Measurements from ENCODE around the gene CRPPA.
"Not testable (repeated sequence)": the region's sequence is repeated elsewhere in the genome, so short reads cannot be mapped to it uniquely, and the experiment has no call there.

The CRPPA gene

DNA sequence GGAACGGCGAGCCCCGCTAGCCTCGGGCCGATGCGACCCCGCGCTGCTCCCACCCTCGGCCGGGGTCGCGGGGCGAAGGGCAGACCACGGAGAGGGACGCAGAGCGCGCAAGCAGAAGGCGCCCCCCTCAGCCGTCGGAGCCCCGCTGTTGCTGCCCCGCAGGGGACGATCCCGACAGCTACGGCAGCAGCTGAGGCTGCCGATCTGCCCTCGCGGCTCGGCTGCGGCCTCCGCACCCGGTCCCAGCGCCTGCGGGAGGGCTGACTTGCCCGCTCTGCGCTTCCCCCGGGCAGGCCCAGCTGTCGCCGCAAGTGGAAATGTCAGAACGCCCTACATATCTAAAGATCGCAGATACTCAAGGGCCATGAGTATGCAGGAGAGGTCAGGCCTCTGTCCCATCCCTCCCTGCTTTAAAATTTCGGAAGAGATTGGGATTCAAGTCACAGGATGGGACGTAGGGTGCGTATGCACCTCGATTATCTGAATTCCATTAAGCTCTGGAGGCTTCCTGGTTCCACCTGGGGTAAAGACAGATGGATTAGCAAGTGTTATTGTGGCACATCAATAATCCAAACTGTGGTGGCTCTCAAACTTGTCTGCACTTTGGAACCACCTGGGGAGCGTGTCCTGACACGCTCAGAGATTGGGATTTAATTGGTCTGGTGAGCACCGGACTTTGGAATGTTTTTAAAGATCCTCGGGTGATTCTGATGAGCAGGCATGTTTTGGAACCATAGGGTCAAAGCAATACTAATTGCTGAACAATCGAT lies at the start of gene CRPPA:
Gene CRPPA, minus strand, starts transcription at position 206 of the 770 bp plus-strand sequence. CDS start 216 bp downstream, outside the sequence.
- in situ Hi-C loops (cut with MboI; ENCODE audit: low sequenced_read_pairs), result no loop called here

DNA sequence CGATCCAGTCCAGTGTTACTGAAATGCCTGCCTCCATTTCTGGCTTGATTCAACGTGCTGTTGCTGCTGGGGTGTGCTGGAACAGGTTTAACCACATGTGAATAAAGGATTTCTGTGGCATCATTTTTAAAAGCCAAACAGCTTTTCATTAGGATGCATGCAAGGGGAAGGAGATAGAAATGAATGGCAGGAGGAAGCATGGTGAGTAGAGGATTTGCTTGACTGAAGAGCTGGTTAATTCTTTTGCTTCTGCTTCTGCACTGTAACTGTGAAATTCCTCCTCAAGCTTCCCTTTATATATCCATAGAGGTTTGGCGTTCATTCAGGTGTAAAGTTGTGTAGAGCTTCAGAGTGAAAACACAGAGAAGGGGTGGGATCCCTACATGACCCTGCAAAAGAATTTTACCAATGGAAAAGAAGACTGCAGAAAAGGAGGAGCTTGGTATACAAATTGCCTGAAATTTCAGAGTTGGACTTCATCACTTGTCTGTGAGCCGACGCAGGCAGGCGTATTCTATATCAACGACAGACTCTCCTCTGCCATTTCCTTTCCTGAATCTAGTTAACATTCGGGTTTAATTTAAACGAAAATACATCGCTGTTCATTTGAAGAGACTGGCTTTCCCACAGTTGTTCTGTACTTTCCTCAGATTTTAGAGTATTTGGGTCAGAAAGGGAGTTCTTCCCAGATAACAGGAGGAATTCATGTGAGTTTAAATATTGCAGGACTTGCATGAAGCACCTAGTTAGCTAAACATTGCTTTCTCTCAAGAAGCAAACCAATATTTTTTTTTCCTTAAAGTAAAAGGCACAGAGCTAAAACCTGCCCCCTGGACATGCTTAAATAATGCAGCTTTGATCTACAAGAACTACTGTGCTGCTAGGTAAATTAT lies 44.4 kb upstream of the CRPPA start, which contains the start of gene SOSTDC1:
Gene SOSTDC1, minus strand, starts transcription at position 270 of the 893 bp plus-strand sequence. Its CDS starts 70 bp downstream, at position 200.
- in situ Hi-C loops (cut with MboI; ENCODE audit: low sequenced_read_pairs), result no loop called here

DNA sequence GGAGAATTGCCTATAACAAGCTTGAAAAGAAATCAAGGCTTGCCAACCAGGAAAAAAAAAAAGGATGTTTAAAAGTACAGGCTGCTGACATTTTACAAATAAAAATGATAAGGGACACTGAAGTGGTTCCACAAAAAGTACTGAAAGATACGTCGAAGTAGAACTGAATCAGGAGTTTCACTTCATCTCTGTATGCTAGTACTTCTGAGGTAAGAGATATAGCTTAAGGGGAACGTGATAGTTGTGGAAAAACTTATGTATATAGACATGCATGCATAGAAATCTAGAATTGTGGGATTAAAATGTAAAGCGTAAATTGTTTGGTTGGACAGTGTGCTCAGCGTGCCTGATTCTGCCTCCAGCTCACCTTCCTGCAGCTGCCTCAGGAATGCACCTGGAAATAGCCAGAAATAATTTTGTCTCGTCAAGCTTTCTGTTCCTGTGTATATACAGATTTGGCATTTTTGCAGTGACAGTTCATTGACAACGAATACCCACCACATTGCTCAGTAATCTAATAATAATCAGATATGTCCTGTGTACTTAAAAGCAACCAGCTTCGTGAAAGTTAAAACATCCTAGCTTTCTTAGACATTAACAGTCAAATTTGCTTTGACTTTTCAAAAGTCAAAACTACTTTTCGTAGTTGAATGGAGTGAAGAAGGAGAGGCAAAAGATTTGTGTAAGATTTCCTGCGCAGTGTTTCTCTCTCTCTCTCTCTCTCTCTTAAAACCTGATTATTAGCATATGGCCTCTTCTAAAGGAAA lies 42.8 kb upstream of the CRPPA start:
- in situ Hi-C loops (cut with MboI; ENCODE audit: low sequenced_read_pairs), result no loop called here

DNA sequence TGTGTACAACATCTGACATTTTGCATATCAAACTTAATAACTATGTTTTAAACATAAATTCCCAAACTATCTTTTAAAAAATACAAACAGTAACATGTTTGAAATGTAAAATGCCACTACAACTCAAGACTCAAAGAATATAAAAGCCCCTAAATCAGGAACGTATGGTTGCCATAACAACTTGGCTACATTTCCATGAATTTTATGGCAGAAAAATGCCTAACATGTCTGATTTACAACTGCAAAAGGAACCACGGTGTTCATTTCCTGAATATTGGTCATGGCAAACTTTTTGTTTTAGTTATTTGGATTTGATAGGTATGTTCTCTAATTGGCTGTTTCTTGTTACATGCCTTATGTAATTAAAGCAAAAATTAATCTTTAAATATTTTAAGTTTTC lies 42.2 kb upstream of the CRPPA start:
- in situ Hi-C loops (cut with MboI; ENCODE audit: low sequenced_read_pairs), result no loop called here

DNA sequence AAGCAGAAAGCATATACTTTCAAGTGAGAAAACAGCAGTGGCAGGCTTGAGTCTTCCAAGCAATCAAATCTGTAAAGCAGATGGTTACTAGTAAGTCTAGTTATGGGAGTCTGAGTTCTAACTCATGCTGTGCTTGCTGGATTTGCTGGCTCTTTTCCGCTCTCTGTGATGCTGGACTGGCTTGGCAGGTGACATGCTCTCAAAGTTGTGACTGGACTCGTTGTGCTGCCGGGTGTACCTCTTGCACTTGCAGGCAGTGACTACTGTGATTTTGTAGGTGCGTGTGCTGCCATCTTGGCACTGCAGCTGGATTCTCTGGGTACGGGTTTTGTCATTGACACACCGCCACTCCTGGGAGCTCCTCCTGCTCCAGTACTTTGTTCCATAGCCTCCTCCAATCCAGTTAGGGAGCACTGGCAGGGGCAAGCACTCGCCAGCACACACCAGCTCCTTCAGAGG lies 41.1 kb upstream of the CRPPA start:
- in situ Hi-C loops (cut with MboI; ENCODE audit: low sequenced_read_pairs), result no loop called here

DNA sequence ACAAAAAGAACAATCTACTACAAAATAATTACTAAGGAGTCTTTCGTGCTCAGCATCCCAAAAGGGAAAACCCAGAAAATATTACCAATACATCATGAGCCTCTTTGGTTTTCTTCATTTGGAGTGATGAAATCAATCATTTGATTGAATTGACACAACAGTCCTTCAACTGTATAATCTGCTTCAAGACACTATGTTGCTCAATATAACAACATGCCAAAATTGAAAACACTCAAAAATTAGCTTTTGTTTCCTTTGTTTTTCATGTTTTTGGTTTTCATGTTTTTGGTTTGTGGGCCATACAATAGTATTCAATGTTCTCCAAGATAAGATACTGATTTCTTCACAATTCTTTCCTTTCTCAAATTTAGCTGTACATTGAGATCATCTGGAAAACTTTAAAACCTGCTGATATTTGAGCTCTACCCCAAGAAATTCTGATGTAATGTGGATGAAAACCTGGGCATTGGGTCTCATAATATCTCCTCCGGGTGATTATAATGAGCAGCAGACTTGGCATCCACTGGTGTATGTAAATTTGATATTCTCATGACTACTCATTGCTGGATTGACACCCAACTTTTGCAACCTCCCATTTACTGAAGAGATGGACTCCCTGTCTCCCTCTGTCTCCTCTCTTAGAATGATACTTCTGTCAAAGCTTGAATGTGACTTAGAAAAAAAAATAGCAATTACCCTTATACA lies 39.6 kb upstream of the CRPPA start:
- in situ Hi-C loops (cut with MboI; ENCODE audit: low sequenced_read_pairs), result no loop called here

DNA sequence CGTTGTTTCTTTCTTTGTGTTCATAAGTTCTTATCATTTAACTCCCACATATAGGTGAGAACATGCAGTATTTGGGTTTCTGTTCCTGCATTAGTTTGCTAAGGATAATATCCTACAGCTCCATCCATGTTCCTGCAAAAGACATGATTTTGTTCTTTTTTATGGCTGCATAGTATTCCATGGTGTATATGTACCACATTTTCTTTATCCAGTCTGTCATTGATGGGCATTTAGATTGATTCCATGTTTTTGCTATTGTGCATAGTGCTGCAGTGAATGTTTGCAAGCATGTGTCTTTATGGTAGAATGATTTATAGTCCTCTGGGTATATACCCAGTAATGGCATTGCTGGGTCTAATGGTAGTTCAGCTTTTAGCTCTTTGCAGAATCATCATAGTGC lies 35.0 kb upstream of the CRPPA start:
- in situ Hi-C loops (cut with MboI; ENCODE audit: low sequenced_read_pairs), result not testable (repeated sequence)

DNA sequence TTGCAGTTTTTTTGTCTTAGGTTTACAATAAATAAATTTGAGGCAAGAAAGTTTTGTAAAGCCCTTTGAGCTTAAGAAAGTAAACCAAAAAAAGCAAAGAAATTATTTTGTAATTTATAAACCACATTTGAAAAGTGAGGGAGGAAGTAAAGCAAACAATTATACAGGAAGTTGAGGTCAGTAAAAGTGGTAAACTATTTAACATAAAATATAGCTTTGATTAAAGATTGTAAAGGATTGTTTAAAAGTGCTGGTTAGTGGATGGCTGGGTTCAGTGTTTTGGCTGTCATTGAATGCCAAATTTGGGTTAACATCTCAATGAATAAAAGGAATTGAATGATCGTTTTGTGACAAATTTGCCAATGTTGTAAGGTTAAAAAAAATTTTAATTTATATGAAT lies 34.3 kb upstream of the CRPPA start:
- in situ Hi-C loops (cut with MboI; ENCODE audit: low sequenced_read_pairs), result no loop called here

DNA sequence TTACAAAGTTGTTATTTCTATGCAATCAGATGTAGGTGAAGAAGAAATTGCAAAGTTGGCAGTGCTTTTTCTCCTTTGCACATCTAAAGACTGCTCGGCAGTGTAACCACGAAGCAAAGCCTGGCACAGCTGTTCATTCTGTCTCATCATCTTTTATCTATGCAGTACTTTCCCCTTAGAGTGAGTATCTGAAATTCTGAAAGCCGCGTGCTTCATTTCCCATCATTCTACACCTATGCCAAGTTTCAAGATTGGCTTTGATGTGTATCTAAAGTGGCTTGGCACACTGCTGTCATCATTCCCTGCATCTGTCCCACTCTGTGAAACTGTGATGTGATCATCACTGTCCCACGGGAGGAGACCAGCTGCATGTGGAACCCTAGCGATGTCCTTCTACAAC lies 29.0 kb upstream of the CRPPA start:
- in situ Hi-C loops (cut with MboI; ENCODE audit: low sequenced_read_pairs), result no loop called here

DNA sequence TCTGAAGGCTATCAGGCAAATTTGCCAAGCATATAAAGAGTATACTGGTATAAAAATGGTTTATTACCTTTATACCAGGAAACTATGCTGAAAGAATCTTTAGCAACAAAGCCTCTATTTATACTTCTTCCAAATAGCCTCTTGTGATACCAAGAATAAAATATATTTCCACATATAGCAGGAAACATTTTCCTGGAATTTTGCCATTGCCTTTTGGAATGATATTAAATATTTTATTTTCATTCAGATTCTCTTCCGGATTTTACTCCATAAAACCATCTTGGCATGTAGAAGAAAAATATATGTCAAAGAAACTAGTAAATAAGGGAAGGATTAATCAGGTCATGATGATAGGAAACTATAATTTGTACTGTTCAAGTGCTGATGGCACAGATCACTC lies 26.5 kb upstream of the CRPPA start:
- in situ Hi-C loops (cut with MboI; ENCODE audit: low sequenced_read_pairs), result no loop called here

DNA sequence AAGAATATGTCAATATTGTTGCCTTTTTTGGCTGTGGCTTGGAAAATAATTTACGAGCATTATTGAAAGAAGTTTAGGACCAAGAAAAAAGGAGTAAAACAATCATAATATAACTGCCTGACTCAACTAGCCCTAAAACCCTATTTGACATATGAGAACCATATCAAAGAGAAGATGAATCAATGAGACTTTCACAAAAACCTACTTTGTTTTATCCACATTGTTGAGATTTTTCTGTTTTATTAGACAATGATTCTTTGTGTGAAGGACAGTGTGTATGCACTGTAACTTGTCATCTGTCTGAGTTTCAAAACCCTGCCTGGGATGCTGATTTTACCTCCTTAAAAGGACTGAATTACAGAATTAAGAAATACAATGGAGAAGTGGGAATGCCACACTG lies 25.2 kb upstream of the CRPPA start:
- in situ Hi-C loops (cut with MboI; ENCODE audit: low sequenced_read_pairs), result no loop called here

DNA sequence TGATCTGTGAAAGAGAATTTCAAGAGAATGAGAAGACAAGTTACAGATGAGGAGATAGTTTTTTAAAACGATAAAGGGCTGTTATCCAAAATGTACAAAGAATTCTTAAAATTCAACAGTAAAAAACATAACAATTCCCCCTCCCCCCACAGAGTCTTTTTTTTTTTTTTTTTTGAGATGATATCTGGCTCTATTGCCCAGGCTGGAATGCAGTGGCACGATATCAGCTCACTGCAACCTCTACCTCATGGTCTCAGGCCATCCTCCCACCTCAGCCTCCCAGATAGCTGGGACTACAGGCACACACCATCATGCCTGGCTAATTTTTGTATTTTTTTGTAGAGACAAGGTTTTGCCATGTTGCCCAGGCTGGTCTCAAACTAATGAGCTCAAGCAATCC lies 22.5 kb upstream of the CRPPA start:
- in situ Hi-C loops (cut with MboI; ENCODE audit: low sequenced_read_pairs), result not testable (repeated sequence)

DNA sequence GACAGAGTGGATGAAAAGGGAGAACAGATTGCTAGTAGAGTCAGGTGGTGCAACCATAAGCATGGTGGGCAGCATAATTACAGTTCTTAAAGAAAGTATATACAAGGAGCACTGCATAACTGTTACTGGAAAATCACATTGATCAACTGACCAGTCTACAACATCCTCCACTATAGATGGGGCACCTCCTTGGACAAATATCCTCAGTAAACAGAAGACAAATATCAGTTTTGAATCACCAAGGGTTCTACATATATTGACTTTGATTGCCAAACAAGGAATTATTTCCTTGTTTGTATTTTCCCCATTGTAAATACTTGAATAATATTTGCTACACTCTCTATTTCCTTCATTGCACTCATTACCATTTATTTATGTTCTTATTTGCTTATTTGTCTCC lies 17.6 kb upstream of the CRPPA start:
- in situ Hi-C loops (cut with MboI; ENCODE audit: low sequenced_read_pairs), result no loop called here

DNA sequence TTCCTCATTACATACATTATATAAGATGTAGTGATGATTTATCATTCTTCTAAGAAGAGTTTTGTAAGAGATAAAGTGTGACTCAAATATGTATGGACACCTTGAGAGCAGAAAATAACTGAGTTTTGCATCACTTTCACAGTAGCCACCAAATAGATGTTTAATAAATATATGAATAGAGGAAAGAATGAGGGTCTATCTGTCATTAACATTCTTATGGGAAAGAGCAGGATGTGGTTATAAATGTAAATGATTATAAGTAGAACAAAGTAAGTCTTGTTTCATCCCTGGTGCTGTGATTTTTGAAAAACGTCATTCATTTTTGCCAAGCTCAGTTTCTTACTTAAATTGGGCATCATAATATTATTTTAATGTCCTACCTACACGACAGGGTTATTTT lies 15.0 kb upstream of the CRPPA start:
- in situ Hi-C loops (cut with MboI; ENCODE audit: low sequenced_read_pairs), result no loop called here

DNA sequence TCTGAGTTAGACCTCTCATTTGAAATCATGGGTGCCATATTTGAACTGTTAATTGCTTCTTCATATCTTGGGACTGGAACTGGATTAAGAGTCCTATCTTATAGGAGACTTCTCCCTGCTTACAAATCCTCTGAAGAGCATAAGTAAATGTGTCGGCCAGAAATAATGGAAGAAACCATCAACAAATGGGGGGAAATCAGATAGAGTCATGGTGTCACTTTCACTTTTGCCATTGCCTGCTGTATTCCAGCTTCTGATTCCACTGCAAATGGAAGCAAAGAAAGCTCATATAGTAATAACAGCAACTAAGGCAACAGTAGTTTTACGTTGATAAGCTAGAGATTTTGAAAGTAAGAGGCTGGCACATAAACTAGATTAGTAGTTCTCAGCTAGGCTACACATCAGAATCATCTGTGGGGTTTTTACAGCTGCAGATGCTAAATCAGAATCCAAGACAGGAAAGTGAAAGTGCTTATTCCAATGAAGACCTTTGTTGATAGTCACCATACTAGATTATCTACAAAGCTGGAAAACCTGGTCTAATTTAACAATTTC lies 12.3 kb upstream of the CRPPA start:
- in situ Hi-C loops (cut with MboI; ENCODE audit: low sequenced_read_pairs), result no loop called here

DNA sequence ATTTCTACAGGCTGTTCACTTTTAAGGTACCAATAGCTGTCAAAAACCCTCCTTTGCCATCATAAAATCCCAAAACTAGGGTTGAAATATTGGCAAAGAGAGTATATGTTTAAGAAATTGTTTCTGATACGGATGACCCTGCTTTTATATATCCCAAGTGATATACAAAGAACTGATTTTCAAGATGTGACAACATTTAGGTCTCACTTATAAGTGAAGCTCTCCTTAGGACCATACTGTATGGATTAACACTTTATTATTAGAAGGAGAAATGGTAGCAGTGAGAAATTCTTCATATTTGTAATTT lies 11.0 kb upstream of the CRPPA start:
- in situ Hi-C loops (cut with MboI; ENCODE audit: low sequenced_read_pairs), result no loop called here

DNA sequence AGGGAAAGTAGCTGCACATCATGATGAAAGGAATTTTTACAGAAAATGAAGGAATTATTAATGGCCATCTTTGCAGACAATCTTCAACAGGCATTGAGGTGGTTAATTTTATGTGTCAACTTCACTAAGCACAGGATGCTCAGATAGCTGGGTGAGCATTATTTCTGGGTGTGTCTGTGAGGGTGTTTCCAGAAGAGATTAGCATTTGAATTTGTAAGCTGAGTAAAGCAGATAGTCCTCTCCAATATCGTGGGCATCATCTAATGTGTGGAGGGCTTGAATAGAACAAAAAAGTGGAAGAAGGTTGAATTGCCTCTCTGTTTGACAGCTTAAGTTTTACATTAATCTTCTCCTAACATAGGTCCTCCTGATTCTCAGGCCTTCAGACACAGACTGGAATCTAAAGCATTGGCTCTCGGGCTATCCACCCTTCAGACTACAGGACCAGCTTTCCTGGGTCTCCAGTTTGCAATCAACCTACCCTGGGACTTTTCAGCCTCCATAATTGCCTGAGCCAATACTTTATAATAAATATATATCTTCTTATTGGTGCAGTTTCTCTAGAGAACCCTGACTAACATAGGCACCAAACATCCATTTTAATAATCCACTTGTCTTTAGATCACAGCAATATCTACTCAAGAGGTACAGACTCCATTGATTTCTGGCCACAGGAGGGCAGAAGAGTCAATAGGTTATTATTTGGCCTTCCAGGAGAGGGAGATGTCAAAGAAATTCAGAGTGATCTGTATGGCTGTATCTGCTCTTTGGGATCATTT lies 10.5 kb upstream of the CRPPA start:
- in situ Hi-C loops (cut with MboI; ENCODE audit: low sequenced_read_pairs), result no loop called here

DNA sequence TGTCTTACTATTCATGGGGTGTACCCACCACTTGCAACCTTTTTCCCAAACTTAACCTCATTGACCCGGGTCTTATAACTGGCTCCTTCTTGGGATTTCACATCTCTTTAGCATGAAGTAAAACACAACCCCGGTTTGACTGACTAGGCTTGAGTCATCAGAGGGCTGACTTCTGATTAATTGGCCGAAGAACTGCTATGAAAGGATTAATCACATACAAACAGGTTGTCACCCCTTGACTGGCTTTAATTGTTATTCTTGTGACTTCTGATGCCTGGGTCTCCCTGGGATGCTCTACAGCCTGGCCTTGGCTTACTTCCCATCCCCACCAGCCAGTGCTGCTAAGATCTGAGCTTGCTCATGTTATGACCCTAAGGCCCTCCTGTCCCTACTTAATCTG lies 8.8 kb upstream of the CRPPA start:
- in situ Hi-C loops (cut with MboI; ENCODE audit: low sequenced_read_pairs), result no loop called here

DNA sequence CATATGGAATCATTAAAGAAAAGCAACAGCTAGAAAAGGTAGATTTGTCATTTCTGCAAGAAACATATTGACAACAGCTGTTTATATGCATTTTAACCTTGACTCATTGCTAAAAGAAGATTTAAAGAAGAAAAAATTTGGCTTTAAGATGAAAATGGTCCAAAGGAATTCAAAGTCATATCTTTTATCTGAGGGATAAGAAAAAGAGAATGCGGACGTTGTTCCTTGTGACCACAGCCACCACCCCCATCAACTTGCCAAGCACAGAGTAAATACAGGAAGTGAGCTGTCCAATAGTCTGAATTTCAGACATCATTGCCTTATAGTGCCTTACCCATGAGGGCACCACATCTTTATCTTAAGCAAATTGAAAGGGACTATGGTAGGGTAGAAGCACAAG lies 7.3 kb upstream of the CRPPA start:
- in situ Hi-C loops (cut with MboI; ENCODE audit: low sequenced_read_pairs), result no loop called here

DNA sequence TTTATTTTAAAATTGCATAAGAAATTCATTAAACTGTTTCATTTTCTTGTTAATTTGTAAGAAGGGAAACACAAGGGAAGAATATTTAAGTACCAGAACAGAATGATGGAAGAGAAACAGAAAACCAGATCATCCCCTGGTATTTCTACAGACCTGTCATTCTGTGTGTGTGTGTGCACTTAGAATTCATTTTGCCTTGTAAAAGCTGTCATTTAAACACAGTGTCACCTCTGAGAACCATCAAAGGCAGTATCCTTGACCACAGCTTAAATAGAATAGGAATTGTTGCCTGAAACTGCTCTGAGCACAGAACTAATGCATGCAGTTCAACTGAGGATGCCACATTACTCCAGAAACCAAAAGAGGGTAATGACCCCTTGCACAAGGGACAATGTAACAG lies 6.8 kb upstream of the CRPPA start:
- in situ Hi-C loops (cut with MboI; ENCODE audit: low sequenced_read_pairs), result no loop called here
